NCI-H2196 (cell line): ENCODE results near the gene ICOS.
"Not testable (repeated sequence)": the region's sequence is repeated elsewhere in the genome, so short reads cannot be mapped to it uniquely, and the experiment has no call there.

Source experiments
- DNase-seq: peaks from one replicate; lab custom pipeline; 2025; ENCODE audit not compliant: unreplicated experiment; lab: John Stamatoyannopoulos, UW

ICOS gene

GRCh38 chr2:203916756-203917155 is 19.8 kb upstream of the ICOS start:
- DNase-seq: no peak

DNA sequence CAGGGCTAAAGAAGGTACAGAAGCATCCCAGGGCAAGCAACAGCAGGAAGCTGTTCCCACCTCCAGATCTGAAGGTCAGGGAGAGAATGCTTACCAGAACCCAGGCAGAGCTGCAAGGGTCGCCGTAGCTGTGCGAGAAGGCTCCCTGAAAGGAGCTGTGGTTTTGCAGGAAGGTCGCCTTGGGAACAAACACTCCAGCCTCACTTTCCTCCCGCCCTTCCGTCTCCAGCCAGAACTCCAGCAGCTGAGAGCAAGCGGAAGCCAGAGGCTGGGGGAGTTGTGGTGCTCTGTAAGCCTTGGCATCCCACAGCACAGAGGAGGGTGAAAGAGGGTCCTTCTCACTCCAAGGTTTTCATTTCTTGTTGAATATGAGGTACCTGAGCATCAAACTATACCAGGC is 18.3 kb upstream of the ICOS start:
- no peak for DNase-seq

DNA sequence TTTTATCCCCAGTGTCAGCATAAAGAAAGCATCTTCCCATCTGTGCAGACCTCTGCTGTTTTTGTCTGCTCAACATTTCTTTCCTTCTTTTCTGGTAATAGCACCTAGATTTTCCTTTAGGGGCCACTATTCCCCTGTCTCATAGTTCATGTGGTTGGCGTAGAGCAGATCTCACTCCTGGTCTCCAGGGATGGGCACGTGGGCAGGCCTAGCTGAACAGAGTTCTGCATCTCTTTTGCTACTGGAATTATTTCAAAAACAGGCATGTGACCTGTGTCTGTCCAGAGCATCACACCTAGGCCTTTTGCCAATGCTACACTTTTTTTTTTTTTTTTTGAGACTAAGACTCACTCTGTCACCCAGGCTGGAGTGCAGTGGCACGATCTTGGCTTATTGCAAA is 17.7 kb upstream of the ICOS start:
- no peak for DNase-seq

- DNase-seq: no peak
These were observed 10.9 kb upstream of the ICOS start for GRCh38 chr2:203925512-203926158.

GRCh38 chr2:203928849-203929248 is 7.7 kb upstream of the ICOS start:
- no peak for DNase-seq

DNA sequence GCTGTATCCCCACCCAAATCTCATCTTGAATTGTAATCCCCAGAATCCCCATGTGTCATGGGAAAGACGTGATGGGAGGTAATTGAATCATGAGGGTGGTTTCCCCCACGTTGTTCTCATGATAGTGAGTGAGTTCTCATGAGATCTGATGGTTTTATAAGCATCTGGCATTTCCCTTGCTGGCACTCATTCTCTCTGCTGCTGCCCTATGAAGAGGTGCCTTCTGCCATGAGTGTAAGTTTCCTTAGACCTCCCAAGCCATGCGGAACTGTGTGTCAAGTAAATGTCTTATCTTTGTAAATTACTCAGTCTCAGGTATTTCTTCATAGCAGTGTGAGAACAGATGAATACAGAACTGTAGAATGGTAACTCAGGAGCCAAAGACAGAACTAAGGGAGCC is 5.3 kb upstream of the ICOS start:
- not testable (repeated sequence) for DNase-seq

DNA sequence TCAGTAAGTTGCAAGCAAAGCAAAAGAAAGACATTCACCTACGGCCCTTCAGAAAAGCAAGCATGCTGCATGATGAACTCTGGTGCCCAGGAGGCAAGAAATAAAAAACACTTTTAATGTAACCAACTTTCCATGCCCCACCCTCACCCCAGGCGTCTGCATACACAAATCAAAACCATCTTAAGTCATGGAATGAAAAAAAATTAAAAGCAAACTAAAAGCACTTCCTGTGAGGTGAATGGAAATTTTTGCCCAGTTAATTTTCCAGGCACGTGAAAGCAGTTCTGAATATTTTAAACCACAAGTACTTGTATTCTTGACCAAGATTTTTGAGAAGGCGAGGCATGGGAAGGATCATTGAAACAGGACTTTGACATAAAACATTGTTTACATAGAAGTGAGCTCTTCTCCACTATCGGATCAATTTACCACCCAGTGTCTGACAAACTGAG is 2.5 kb upstream of the ICOS start:
- no peak for DNase-seq

- DNase-seq: no peak
These were observed 1.7 kb upstream of the ICOS start for GRCh38 chr2:203934711-203935438.

GRCh38 chr2:203935568-203935967 is 995 bp upstream of the ICOS start:
- DNase-seq: no peak

DNA sequence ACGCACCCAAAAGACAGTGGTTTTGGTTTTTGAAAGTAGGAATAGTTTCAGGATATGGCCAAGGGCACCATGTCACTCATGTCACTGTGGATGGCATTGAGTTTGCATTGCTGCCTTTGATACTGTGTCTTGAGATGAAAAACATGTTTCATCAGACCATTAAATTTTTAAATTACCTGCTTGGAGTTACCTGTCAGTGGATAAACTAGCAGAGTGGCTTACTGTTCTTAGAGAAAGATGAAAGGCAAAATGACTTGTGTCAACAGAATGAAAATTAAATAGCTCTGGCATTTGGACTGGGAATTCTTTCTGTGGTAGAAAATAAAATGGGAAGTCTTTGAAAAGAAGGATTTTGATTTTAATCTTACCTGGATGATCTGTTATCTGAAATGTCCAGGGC is 386 bp downstream of the ICOS start:
- no peak for DNase-seq

GRCh38 chr2:203937788-203938187 is 1.2 kb downstream of the ICOS start:
- DNase-seq: no peak

GRCh38 chr2:203940039-203940438 is 3.5 kb downstream of the ICOS start:
- DNase-seq: no peak

DNA sequence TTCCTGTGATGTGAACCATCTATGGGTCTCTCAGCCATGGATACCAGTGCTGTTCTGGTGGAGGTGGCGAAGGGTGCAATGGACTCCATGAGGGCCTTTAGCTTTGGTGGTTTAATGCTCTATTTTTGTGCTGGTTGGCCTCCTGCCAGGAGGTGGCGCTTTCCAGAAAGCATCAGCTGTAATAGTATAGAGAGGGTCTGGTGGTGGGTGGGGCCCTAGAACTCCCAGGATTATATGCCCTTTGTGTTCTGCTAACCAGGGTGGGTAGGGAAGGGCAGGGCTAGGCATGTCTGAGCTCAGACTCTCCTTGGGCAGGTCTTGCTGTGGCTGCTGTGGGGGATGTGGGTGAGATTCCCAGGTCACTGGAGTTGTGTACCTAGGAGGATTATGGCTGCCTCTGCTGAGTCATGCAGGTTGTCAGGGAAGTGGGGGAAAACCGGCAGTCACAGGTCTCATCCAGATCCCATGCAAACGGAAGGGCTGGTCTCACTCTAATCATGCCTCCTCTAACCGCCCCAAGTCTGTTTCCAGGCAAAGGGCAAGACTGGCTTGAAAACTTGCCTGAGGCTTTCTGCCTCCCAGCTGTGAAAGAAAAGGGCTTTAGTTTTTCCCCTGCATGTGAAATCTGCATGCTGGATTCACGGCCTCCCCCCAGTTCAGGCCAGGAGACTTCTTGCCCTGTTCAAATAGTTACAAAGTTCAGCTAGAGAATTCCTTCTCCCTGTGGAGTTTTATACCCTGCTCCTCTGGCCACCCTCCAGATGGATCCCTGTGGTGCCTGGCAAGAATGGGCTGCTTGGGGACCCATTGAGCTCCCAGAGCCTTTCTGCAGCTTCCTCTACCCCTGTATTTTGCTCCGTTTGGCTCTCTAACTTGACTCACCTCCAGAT is 7.2 kb downstream of the ICOS start:
- DNase-seq: not testable (repeated sequence)

DNA sequence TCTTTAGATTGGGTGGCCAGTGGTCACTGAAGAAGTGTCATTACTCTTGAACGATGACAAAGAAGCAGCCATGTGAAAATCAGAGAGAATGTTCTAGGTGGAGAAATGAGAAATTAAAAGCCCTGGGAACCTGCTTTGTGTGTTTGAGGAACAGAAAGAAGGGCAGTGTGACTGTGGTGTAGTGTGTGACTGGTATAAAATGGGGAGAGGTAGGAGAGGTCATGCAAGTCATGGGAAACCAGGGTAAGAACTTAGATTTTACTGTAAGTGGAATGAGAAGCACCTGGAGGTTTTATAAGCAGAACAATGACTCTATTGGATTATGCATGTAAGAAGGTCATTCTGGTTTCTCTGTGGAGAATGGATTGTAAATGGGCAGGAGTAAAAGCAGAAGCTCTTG is 12.2 kb downstream of the ICOS start:
- no peak for DNase-seq

DNA sequence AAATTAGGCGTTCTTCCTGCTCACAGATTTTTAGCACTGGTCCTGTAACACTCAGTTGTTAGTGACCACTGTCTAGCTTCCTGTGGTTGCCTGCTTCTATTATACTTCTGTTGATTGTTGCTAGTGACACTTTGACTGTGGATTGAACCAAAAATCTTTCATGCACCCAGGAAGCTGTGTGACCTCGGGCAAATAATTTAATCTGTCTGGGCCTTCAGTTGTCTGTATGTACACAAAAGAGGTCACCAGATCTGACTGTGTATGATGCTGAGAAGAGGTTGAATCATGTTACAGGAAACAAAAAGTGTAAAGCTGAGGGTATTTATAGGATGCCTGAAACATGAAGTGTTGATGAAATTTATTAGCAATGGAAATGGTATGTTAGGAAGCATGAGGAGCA is 12.7 kb downstream of the ICOS start:
- DNase-seq: no peak

- DNase-seq: no peak
These were observed 14.9 kb downstream of the ICOS start for GRCh38 chr2:203951366-203951902.

- no peak for DNase-seq
These were observed 22.7 kb downstream of the ICOS start for GRCh38 chr2:203959265-203959664.

DNA sequence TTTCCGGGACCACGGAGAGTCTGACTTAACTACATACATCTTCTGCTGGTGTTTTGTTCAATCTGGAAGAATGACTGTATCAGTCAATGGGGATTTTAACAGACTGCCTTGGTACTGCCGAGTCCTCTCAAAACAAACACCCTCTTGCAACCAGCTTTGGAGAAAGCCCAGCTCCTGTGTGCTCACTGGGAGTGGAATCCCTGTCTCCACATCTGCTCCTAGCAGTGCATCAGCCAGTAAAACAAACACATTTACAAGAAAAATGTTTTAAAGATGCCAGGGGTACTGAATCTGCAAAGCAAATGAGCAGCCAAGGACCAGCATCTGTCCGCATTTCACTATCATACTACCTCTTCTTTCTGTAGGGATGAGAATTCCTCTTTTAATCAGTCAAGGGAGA is 23.1 kb downstream of the ICOS start:
- DNase-seq: no peak

- DNase-seq: no peak
These were observed 24.2 kb downstream of the ICOS start for GRCh38 chr2:203960811-203961210.

GRCh38 chr2:203965190-203965589 is 28.6 kb downstream of the ICOS start:
- not testable (repeated sequence) for DNase-seq

GRCh38 chr2:203971251-203971650 is 34.7 kb downstream of the ICOS start:
- DNase-seq: no peak
